Stimulated activated CD4-positive, alpha-beta T cell treated with anti-CD3 and anti-CD28 coated beads, Interleukin-4, amount 100 ng/mL, for 1 hour (primary cell): ENCODE results near the gene MAD2L2.

Experiments
- DNase-seq: peaks from one replicate; pipeline ENCODE4 v3.0.0-alpha.2; 2020

Gene MAD2L2

DNA sequence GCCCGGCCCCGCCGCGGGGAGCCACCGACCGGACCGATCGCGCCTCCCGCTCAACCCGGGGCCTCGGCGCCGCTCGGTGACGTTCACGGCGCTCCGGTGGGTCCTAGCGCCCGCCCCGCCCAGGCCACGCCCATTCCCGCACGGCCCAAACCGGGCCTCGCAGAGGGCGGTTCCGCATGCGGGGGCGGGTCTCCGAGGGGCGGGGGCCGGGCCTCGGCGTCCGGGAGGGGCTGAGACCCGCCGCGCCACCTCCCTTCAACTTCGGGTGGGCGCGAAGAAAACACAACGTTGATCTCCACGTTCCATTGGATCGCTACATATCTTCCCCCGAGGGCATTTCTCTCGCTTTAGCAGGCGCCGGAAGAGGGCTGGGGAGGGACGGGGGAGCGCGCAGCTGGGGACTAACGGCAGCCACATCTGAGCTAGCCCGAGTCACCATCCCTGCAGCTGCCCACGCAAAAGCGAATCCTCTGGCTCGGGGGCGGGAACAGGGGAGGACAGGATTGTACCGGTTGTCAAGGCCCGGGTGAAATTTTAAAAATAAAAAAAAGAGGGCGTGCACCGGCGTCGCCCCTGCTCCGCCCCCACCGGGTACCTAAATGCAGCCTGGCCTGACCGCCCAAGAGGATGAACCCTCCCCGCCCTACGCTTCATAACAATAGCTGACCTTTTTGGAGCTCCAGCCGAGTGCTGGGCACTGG is at the start of gene MAD2L2:
Gene MAD2L2, minus strand, starts transcription at position 78 of the 701 bp plus-strand sequence. CDS start 547 bp downstream, outside the sequence.
- peak; percentile 93 for DNase-seq

DNA sequence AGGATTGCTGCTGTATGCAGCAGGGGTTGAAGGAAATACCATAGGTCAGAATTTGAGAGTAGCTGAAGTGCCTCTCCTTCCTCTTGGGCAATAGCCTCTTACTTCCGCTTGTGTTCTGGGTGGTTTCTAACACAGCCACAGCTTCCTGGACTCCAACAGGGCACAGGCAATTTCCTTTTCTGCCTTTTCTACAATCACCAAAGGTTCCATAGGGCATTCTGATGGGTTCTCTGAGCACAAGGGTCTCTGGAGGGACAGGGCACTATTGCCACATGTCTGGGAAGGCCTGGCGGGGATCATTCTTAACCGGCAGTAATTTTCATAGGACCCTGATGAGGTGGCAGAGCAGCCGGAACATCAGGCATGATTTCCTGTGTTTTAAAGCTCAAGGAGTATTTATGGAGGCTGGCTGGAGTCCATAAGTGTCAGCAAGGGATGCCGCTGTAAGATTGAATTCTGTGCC is 49.5 kb upstream of the MAD2L2 start:
- no peak for DNase-seq

DNA sequence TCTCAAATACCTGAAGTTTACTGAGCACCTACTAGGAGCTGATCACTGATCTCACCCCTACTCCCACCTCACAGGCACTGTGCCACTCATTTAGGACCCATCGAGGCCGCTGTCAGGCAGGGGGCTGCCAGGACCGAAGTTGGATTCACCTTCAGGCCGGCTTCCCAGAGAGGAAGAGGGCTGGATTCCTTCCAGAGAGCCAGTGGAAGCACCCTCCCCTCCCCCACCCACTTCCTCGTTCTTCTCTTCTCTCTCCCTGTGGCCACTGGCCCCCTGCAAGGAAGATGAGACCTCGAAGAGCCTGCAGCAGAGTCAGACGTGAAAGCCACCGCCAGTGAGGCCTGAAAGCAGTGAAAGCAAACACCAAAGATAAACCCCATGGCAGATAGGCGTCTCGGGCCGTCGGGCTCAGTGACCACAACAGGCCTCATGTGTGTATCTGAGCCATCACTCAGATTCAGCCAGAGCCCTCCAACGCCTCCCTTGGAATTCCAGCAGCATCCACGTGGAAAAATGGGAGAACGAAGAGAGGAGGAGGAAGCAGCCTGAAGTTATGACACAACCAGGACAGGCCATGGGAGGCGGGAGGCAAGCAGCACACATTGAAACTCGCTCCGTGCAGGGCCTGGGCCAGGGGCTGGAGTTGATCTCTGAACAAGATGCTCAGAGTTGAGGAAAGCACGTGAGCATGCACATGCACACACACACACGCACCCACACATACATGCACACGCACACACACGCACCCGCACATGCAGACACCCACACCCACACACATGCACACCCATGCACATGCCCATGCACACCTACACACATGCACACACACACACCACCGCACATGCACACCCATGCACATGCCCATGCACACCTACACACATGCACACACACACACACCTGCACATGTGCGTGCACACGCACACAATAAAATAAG is 48.8 kb upstream of the MAD2L2 start:
- DNase-seq: no peak

DNA sequence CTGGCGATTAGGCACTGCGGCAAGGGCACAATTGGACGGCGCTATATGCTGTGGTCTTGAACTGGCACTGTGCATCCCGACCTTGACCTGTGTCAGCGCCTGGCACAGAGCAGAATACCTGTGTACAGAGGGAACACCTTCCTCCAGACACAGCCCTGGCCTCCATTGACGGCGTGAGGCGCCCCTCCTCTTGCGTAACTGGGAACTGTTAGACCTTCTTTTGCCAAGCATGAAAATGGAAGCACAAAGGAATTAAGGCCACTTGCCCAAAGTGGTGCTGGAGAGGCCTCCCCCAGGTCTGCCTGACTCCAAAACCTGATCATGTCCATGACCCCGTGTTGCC is 48.2 kb upstream of the MAD2L2 start:
- DNase-seq: no peak

DNA sequence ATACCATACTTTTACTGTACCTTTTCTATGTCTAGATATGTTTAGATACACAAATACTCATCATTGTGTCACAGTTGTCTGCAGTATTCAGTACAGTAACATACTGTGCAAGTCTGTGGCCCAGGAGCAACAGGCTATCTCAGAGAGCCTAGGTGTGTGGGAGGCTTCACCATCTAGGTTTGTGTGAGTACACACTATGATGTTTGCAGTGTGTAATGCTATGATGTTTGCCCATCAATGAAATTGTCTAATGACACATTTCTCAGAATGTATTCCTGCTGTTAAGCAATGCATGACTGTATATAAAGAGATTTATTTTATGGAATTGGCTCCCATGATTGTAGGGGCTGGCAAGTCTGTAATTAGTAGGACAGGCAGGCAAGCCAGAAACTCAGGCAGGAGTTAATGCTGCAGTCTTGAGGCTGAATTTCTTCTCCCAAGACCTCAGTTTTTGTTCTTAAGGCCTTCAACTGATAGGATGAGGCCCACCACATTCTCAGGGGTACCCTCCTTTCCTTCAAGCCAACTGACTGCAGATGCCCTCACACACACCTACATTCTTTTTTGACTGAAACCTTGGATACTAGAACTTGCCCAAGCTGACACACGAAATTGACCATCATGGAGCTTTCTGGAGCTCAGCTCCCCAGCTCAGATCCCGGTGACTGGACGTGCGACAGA is 47.3 kb upstream of the MAD2L2 start:
- no peak for DNase-seq

DNA sequence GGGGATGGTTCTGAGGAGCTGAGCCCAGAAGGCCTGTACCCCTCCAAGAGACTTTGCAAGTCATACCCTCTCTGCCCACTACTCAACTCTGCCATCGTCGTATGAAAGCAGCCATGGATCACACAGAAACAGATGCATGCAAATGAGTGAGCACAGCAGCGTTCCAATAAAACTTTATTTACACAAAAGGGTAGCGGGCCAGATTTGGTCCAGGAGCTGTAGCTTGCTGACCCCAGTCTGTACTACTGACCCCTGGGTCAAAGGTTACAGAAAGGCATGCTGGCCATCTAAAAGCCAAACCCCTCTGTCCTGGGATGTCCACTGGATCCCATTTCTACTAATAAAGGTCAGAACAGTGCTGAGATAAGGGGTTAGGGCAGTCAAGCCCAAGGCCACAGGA is 46.2 kb upstream of the MAD2L2 start:
- no peak for DNase-seq

DNA sequence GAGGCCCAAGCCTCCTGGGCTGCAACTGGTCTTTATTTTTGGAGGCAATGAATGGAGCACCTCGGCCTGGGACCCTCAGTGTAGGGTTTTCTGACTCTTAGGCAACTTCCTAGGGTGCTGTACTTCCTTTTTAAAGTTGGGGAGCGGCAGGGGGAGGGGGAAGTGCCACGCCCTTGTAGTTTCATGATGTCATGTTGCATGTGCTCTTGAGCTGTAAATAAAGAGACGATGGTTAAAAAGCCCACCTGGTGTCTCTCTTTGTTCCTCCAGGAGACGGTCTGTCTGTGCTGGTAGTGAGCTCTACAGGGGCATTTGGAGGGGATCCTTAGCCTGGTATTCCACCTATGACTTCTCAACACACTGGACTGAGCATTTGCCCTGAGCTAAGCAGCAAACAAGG is 44.7 kb upstream of the MAD2L2 start:
- no peak for DNase-seq

DNA sequence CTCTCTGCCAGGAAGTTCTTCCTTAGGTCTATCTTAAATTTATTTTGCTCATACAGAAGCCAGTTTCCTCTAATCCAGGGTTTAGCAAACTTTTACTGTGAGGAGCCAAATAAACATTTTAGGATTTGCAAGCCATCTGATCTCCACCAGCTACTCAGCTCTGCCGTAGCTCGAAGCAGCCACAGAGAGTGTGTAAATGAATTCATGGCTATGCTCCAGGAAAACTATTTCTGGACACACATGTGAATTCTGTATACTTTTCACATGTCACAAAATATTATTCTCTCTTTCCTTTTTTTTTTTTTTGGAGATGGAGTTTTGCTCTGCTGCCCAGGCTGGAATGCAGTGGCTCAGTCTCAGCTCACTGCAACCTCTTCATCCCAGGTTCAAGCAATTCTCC is 41.6 kb upstream of the MAD2L2 start:
- DNase-seq: no peak

DNA sequence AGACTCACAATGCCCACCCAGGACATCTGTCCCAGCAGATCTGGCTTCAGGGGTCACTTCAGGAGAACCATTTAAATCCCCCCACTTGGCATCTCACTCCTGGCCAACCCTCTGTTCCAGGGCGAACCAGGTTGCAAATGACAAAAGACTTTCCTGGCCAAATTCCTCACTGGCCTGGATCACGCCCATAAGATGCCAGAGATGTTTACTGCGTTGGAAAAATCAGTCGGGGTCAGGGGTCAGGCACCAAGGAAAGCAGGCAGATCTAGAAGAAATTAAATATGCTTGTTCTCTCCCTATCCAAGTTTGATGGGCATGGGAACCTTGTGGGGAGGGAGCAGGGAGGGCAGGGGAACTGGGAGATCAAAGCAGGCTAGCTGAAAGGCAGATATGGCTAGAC is 40.4 kb upstream of the MAD2L2 start:
- DNase-seq: no peak

DNA sequence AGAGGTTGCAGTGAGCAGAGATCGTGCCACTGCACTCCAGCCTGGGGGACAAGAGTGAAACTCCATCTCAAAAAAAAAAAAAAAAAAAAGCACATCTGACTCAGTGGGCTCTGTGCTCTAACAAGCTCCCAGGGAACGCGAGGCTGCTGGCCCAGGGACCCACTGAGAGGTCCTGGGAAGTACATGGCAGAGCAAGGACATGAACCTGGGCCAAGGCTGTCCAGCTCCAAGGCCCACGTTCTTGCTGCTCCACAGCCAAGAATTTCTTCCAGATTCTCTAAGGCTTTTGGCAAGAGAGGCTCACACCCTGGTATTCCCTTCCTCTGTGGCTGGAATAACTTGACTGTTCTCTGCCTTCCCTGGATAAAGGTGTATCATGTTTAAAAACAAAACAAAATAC is 39.6 kb upstream of the MAD2L2 start:
- no peak for DNase-seq

DNA sequence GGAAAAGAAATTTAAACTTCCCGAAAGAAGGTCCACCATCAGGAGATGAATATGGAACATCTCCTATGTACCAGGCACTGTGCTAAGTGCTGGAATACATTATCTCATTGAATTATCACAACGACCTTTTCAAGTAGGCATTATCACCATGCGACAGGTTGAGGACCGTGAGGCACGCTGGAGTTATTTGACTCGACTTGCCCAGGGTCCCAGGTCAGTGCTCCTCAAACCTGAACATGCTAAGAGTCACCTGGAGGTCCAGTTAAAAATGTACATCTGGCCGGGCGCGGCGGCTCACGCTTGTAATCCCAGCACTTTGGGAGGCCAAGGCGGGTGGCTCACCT is 39.1 kb upstream of the MAD2L2 start:
- no peak for DNase-seq

DNA sequence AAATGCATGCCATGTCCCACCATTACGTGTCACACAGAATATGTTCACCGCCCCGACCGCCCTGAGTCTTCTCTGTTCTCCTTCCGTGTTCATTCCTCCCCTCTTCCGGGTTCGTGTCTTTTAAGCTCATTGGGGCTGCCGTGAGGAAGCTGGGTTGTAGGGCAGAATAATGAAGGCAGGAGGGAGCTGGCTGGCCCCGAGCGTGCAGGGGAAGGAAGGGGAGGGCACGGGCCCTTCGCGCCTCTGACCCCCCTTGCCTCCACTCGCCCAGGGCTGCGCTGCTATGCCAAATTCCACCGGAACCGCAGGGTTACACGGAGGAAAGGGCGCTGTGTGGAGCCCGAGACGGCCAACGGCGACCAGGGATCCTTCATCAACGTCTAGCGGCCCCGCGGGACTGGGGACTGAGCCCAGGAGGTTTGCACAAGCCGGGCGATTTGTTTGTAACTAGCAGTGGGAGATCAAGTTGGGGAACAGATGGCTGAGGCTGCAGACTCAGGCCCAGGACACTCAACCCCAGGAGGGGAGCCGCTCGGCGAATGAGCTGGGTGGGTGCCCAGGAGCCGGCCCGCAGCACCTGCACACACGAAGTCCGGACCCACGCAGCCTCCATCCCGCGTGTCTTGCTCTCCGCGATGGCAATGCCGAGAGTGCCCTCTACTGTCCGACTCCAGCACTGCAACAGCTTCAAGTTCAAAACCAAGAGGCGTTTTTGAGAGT is 38.5 kb upstream of the MAD2L2 start:
- DNase-seq: peak; percentile 87

DNA sequence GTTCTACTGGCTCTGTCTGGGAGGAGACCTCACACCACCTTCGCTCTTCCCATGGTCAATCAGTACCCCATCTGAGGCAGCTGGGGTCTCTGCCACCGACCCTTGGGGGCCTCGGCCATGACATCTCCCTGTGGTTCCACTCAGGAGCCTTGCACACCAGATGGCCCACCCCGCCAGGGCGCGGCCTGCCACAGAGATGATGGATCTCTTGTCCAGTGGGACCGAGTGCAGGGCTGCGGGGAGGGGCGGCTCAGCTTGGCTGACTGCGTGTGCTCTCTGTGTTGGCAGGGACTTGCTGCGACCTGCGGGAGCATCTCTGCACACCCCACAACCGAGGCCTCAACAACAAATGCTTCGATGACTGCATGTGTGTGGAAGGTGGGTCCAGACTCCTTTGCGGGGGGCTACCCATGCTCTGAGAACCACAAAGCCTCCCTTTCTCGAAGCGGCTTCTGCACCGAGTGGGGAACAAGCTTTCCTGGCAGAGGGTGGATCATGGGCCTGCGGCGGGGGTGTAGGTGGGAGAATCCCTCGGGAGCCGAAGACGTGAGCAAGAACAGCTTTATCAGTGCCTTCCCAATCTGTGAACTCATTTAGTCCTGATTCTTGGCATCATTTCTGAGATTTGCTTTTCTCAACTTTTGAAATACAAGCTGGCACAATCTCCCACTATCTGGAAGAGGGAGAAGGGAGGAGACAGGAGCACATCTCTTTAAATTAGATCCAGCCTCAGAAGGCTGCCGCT is 34.1 kb upstream of the MAD2L2 start:
- no peak for DNase-seq

DNA sequence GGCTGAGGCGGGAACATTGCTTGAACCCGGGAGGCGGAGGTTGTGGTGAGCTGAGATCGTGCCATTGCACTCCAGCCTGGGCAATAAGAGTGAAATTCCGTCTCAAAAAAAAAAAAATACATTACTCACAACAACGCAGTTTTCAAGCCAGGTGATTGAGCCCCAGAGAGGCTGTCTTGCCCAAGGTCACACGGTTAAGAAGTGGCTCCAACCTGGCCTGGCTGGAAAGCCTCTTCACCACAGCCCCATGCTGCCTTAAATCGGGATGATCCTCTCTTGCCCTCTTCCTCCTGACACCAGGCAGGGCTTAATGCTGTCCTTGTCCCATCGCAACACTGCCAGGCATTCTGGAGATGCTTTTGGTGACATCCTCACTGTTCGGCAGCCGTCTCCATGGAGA is 32.1 kb upstream of the MAD2L2 start:
- DNase-seq: no peak

DNA sequence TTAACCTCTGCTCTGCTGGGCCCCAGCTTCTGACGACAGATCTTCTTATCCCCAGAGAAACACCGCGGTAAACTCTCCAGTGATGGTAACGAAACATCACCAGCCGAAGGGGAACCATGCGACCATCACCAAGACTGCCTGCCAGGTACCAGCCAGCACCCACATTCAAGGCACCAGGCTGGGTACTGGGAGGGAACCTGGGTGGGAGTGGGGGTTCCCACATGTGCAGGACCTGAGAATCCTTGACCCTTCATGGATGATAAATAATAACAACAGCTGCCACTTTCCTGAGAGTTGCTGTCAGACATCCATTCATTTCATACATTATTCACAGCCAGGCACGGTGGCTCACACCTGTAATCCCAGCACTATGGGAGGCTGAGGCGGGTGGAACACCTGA is 31.3 kb upstream of the MAD2L2 start:
- no peak for DNase-seq

DNA sequence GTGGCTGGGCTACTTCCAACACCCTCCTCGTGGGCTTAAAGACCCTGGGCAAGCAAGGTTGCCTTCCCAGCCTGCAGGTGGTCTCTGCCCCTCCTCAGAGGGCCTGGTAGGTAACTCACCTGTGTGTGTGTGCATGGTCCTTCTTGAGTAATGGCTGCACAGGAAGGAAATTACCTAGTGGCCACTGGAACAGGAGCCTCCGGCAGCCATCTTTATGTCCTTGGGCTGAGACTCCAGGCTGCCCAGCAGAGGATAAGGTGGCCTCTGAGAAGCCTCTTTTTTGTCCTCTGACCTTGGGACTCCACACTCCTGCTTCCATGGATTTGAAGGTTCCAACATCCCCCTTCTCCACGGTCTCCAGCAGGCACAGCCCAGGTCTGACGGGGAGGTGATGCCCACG is 30.5 kb upstream of the MAD2L2 start:
- DNase-seq: no peak

DNA sequence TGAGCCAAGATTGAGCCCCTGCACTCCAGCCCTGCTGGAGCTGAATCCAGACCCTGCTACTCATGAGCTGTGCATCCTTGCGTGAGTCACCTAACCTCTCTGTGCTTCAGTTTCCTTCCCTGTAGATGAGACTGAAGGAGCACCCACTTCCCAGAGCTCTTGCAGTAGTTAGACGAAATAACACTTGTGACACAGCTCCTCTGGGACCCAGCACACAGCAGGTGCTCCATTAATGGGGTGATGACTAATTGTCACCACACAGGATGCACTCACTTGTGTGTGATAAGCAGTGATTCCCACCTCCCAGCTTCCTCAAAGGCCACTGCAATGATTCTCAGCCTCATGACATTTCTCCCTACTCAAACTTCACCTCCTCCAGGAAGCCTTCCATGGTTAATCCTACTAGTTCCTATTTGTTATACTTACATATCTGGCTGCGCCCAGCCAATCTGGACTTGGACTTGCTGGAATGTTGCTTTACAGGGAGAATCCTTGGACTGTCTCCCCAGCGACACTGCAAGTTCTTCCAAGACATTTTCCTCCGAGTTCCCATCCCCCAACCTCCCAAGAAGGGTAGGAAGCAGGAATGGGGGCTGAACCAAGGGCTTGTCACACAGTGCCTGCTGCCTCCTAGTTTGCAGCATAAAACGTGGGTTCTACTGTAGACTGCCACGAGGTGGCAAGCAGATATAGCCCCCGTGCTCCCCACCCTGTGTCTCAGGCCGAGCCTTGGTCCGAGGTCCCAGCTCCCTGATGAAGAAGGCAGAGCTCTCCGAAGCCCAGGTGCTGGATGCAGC is 27.8 kb upstream of the MAD2L2 start:
- DNase-seq: no peak

DNA sequence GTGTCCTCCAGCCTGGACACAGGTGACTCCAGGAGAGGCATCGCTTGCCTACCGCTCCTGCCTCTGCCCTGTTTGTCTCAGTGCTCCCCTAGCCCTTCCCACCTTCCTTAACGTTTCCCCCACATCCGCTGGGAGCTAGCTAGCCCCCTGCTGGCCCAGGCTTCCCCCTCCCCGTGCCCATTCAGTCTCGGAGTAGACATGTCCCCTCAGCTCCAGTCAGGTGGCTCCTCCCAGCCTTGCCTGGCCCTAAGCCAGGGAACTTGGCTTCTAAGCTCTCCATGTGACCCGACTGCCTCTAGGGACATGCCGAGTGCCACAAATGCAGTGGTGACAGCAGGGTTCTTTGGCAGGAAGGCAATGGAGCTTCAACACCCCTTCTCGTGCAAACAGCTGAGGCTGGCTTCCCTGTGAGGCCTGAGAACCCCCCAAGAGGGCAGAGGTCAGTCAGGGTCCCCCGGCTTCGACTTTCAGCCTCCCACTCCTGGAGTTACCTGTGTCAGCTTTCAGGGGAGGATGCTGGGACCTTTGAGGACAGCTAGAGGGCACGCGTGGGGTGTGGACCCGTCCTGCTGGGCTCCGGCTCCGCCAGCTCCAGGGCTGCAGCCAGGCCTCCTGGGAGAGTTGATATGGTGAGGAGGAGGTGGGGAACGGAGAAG is 26.8 kb upstream of the MAD2L2 start:
- no peak for DNase-seq

DNA sequence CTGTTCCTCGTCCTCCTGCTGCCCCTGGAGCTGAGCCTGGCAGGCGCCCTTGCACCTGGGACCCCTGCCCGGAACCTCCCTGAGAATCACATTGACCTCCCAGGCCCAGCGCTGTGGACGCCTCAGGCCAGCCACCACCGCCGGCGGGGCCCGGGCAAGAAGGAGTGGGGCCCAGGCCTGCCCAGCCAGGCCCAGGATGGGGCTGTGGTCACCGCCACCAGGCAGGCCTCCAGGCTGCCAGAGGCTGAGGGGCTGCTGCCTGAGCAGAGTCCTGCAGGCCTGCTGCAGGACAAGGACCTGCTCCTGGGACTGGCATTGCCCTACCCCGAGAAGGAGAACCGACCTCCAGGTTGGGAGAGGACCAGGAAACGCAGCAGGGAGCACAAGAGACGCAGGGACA is 25.3 kb upstream of the MAD2L2 start:
- no peak for DNase-seq

DNA sequence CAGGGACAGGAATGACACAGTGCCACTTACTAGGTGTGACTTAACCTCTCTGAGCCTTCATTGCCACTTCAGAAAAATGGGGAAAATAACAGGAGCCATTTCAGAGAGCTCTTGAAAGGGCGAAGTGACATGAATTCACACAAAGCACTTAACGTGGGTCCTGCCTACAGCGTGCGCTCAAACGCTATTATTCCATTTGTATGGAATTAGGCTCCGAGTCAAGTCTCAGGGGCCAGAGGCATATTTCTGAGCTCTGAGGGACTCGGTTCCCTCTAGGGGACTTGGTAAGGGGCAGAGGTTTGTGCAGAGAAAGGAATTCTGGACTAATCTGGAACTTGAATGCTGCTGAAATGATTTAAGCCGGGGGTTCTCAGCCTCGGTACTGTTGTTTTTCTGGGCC is 24.6 kb upstream of the MAD2L2 start:
- no peak for DNase-seq
